Vagina (tissue), 2 donors: ENCODE measurements around the gene ABTB2. TPM values are rescaled to one million over a fixed set of nuclear protein-coding genes. Genes with fewer than 3 reads are reported as not detected.

Experiments
- DNase-seq, 2 donors: peaks; one replicate each; pipeline ENCODE4 v3.0.0-alpha.2; 2017; ENCODE audit errors: extremely low spot score in 2 of 2
- H3K27ac ChIP-seq: fragments of 200-600 bp; sonication (generic); one replicate; pipeline ENCODE4 v1.5.1; 2019
- H3K27me3 ChIP-seq: fragments of 200-600 bp; sonication (generic); one replicate; pipeline ENCODE4 v1.5.1; 2019
- H3K36me3 ChIP-seq, 2 donors: fragments of 200-600 bp; sonication (generic); one replicate each; pipeline ENCODE4 v1.5.1; 2017 to 2019
- H3K4me1 ChIP-seq: fragments of 200-600 bp; sonication (generic); one replicate; pipeline ENCODE4 v1.5.1; 2019
- H3K4me3 ChIP-seq, 2 donors: fragments of 200-600 bp; sonication (generic); 1 replicate in 1 of 2; 2 replicates in 1 of 2; pipeline ENCODE4 v1.5.1; 2016 to 2019
- H3K9me3 ChIP-seq: fragments of 200-600 bp; sonication (generic); one replicate; pipeline ENCODE4 v1.5.1; 2019
- POLR2A ChIP-seq, 2 donors: fragments of 450-650 bp; IDR thresholded peaks; one replicate each; pipeline ENCODE4 v1.6.1; 2017; ENCODE audit warnings: antibody characterized with exemption in 2 of 2, mild to moderate bottlenecking in 2 of 2, moderate library complexity in 2 of 2
- POLR2AphosphoS5 ChIP-seq, 2 donors: sonication (generic); formaldehyde crosslinking; IDR thresholded peaks; one replicate each; pipeline ENCODE4 v1.9.0; 2017; ENCODE audit warnings: antibody characterized with exemption in 2 of 2, mild to moderate bottlenecking in 2 of 2, low read depth in 1 of 2; ENCODE audit not compliant: insufficient read depth in 1 of 2
- intact Hi-C: fragments of 100-400 bp; cut with DNase I; formaldehyde crosslinking; loops from one replicate; pipeline ENCODE4 v1.15.1; 2023
- total RNA-seq: library from RNA; depleted of rRNA; stranded (reverse); fragments of >200 nt; gene quantifications from one replicate; pipeline ENCODE4 v1.2.3, GENCODE V29; 2016
- TF ChIP-seq, protein P1 (sequence below), 3 experiments: fragments of 450-650 bp in 2 of 3; fragments of 200-600 bp in 1 of 3; sonication (generic) in 1 of 3; IDR thresholded peaks; one replicate each; pipeline ENCODE4 v1.5.1; 2017 to 2019; ENCODE audit warnings: antibody characterized with exemption in 3 of 3, mild to moderate bottlenecking in 2 of 3, moderate library complexity in 2 of 3

ABTB2 gene
- total RNA-seq, 1 donor from 2014 or later = 10.8 TPM

- Histone ChIP-seq H3K4me3 (no peak overlapping the region), H3K36me3 (no peaks in the 10 kb centered on the region), H3K27ac (no peak overlapping the region), H3K4me1 (peaks cover 33% of the 10 kb centered on the region), H3K27me3 (no peaks in the 10 kb centered on the region), H3K9me3 (no peaks in the 10 kb centered on the region)
- DNase-seq = no peak
- intact Hi-C loops = no loop called here
- no peak for TF ChIP-seq POLR2AphosphoS5 (IDR thresholded peaks at IDR 0.05; ENCODE audit: insufficient read depth in 1 of 2, low read depth in 1 of 2)
- no peak for TF ChIP-seq POLR2A (IDR thresholded peaks at IDR 0.05)
- TF ChIP-seq, protein P1, sequence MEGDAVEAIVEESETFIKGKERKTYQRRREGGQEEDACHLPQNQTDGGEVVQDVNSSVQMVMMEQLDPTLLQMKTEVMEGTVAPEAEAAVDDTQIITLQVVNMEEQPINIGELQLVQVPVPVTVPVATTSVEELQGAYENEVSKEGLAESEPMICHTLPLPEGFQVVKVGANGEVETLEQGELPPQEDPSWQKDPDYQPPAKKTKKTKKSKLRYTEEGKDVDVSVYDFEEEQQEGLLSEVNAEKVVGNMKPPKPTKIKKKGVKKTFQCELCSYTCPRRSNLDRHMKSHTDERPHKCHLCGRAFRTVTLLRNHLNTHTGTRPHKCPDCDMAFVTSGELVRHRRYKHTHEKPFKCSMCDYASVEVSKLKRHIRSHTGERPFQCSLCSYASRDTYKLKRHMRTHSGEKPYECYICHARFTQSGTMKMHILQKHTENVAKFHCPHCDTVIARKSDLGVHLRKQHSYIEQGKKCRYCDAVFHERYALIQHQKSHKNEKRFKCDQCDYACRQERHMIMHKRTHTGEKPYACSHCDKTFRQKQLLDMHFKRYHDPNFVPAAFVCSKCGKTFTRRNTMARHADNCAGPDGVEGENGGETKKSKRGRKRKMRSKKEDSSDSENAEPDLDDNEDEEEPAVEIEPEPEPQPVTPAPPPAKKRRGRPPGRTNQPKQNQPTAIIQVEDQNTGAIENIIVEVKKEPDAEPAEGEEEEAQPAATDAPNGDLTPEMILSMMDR (IDR thresholded peaks at IDR 0.05) = no peak
Measured at GRCh38 chr11:34268906-34269430, 88.8 kb downstream of the ABTB2 start.

DNA sequence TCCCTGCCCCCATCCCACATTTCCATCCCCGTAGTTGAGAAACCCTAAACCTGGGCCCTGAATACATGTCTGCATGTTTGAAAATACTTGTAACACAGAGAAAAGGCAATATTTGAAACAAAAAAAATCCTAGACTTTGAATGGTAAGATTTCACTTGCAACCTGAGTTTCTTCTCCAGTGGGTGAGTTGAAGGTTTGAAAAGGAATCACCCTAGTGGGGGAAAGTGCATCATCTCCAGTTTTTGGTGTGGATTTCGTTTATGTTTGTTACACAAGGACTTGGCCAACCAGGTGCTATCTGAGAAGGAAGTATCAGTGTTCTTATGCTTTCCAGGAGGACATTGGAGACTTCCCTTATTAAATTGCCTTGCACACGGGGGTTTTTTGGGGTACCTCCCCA, 90.4 kb downstream of the ABTB2 start:
- no peak for DNase-seq
- H3K27me3 ChIP-seq = no peaks in the 10 kb centered on the region
- intact Hi-C loops = no loop called here
- H3K36me3 ChIP-seq = no peaks in the 10 kb centered on the region
- peak overlapping the region; percentile 60 for H3K27ac ChIP-seq
- peaks cover 49% of the 10 kb centered on the region for H3K4me1 ChIP-seq
- TF ChIP-seq POLR2AphosphoS5 (IDR thresholded peaks at IDR 0.05; ENCODE audit: insufficient read depth in 1 of 2, low read depth in 1 of 2) (no peak), POLR2A (IDR thresholded peaks at IDR 0.05) (no peak)
- TF ChIP-seq, protein P1 (IDR thresholded peaks at IDR 0.05) = no peak
- no peak overlapping the region for H3K4me3 ChIP-seq
- no peaks in the 10 kb centered on the region for H3K9me3 ChIP-seq

DNA sequence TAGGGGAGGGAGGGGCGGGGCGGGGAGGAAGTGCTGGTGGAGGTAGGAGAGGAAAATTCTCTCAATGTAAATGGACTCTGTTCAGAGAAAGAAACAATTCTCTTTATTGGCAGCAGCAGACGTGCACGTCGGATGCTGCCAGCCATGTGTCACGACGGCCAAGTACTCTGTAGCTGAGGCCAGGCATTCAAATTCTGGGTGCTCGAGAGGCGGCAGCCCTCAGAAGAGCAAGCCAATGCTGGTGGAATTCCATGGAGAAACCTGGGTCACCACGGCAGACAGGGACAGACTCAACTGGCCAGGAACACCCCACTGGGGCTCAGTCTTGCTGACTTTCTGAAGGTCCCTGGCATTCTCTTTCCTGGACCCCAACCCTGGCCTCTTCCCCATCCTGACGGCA, 90.8 kb downstream of the ABTB2 start:
- Histone ChIP-seq H3K4me1 (peaks cover 49% of the 10 kb centered on the region), H3K4me3 (no peak overlapping the region), H3K36me3 (no peaks in the 10 kb centered on the region), H3K9me3 (no peaks in the 10 kb centered on the region), H3K27me3 (no peaks in the 10 kb centered on the region), H3K27ac (peak overlapping the region; percentile 60)
- intact Hi-C loops = no loop called here
- no peak for DNase-seq
- TF ChIP-seq, protein P1 (IDR thresholded peaks at IDR 0.05) = no peak
- TF ChIP-seq POLR2A (IDR thresholded peaks at IDR 0.05) = no peak
- no peak for TF ChIP-seq POLR2AphosphoS5 (IDR thresholded peaks at IDR 0.05; ENCODE audit: insufficient read depth in 1 of 2, low read depth in 1 of 2)

- peak overlapping the region; percentile 60 for H3K27ac ChIP-seq
- peaks cover 49% of the 10 kb centered on the region for H3K4me1 ChIP-seq
- intact Hi-C loops = no loop called here
Measured at GRCh38 chr11:34266090-34266912, 91.5 kb downstream of the ABTB2 start.

More at GRCh38 chr11:34266090-34266912, 91.5 kb downstream of the ABTB2 start:
- H3K27me3 ChIP-seq = no peaks in the 10 kb centered on the region
- no peak for TF ChIP-seq POLR2AphosphoS5 (IDR thresholded peaks at IDR 0.05; ENCODE audit: insufficient read depth in 1 of 2, low read depth in 1 of 2)
- TF ChIP-seq, protein P1 (IDR thresholded peaks at IDR 0.05) = no peak
- TF ChIP-seq POLR2A (IDR thresholded peaks at IDR 0.05) = no peak
- H3K36me3 ChIP-seq = no peaks in the 10 kb centered on the region
- no peaks in the 10 kb centered on the region for H3K9me3 ChIP-seq
- no peak for DNase-seq
- H3K4me3 ChIP-seq = no peak overlapping the region
